ENCODE data around the gene HDAC8.

HDAC8 gene

GRCh38 chrX:72309297-72310071 lies 263.2 kb downstream of the HDAC8 start:
- TF ChIP-seq CTCF (conservative IDR thresholded peaks at IDR 0.05; ENCODE audit: low read depth, low read length): no peak
- H3K4me3 ChIP-seq (ENCODE audit: low read length): peak overlapping the region; percentile 26
- no peak for DNase-seq (ENCODE audit: low read depth)

- TF ChIP-seq CTCF (conservative IDR thresholded peaks at IDR 0.05; ENCODE audit: low read depth, low read length): no peak
- no peak for DNase-seq (ENCODE audit: low read depth)
- peak overlapping the region; percentile 26 for H3K4me3 ChIP-seq (ENCODE audit: low read length)
These were observed 263.9 kb downstream of the HDAC8 start for GRCh38 chrX:72308566-72309296.

- no peak for DNase-seq (ENCODE audit: low read depth)
- no peak overlapping the region for H3K4me3 ChIP-seq (ENCODE audit: low read length)
These were observed 264.5 kb downstream of the HDAC8 start for GRCh38 chrX:72308209-72308565.

GRCh38 chrX:72307646-72308051 lies 265.0 kb downstream of the HDAC8 start:
- DNase-seq (ENCODE audit: low read depth): no peak
- H3K4me3 ChIP-seq (ENCODE audit: low read length): no peak overlapping the region
- TF ChIP-seq CTCF (conservative IDR thresholded peaks at IDR 0.05; ENCODE audit: low read depth, low read length): no peak

More at GRCh38 chrX:72308209-72308565, 264.5 kb downstream of the HDAC8 start:
- TF ChIP-seq CTCF (conservative IDR thresholded peaks at IDR 0.05; ENCODE audit: low read depth, low read length): no peak

GRCh38 chrX:72306851-72307645 lies 265.6 kb downstream of the HDAC8 start:
- no peak for TF ChIP-seq CTCF (conservative IDR thresholded peaks at IDR 0.05; ENCODE audit: low read depth, low read length)
- peak; percentile 27 for DNase-seq (ENCODE audit: low read depth)
- H3K4me3 ChIP-seq (ENCODE audit: low read length): peak overlapping the region; percentile 48

GRCh38 chrX:72306085-72306801 lies 266.4 kb downstream of the HDAC8 start:
- H3K4me3 ChIP-seq (ENCODE audit: low read length): peak overlapping the region; percentile 48
- DNase-seq (ENCODE audit: low read depth): no peak
- TF ChIP-seq CTCF (conservative IDR thresholded peaks at IDR 0.05; ENCODE audit: low read depth, low read length): no peak

Measured in retinal pigment epithelial cell (primary cell).